ENCODE data around the gene DPP9.

DPP9 gene

GRCh38 chr19:4737955-4738600, 14.4 kb upstream of the DPP9 start:
- Histone ChIP-seq H3K4me3 (ENCODE audit: low read length) (no peak overlapping the region), H3K9ac (ENCODE audit: low read length) (no peak overlapping the region), H3K27me3 (replicated peaks; ENCODE audit: control insufficient read depth, insufficient read depth, low read length) (peaks cover 3% of the 10 kb centered on the region), H3K36me3 (ENCODE audit: control insufficient read depth, insufficient read depth, low read length, severe bottlenecking) (no peaks in the 10 kb centered on the region), H3K9me3 (ENCODE audit: control insufficient read depth, low read length) (no peaks in the 10 kb centered on the region), H3K4me1 (ENCODE audit: control insufficient read depth, insufficient read depth, low read length) (peaks cover 11% of the 10 kb centered on the region)
- DNase-seq (ENCODE audit: low read depth), result no peak

- Histone ChIP-seq H3K4me3 (ENCODE audit: low read length) (no peak overlapping the region), H3K9me3 (ENCODE audit: control insufficient read depth, low read length) (no peaks in the 10 kb centered on the region), H3K4me1 (ENCODE audit: control insufficient read depth, insufficient read depth, low read length) (no peaks in the 10 kb centered on the region), H3K27me3 (replicated peaks; ENCODE audit: control insufficient read depth, insufficient read depth, low read length) (peaks cover 3% of the 10 kb centered on the region), H3K36me3 (ENCODE audit: control insufficient read depth, insufficient read depth, low read length, severe bottlenecking) (no peaks in the 10 kb centered on the region), H3K9ac (ENCODE audit: low read length) (no peak overlapping the region)
- DNase-seq (ENCODE audit: low read depth), result no peak
Measured at GRCh38 chr19:4733755-4734345, 10.2 kb upstream of the DPP9 start.

GRCh38 chr19:4732680-4733114, 9.1 kb upstream of the DPP9 start:
- peak; percentile 84 for DNase-seq (ENCODE audit: low read depth)
- Histone ChIP-seq H3K4me1 (ENCODE audit: control insufficient read depth, insufficient read depth, low read length) (no peaks in the 10 kb centered on the region), H3K4me3 (ENCODE audit: low read length) (no peak overlapping the region)

DNA sequence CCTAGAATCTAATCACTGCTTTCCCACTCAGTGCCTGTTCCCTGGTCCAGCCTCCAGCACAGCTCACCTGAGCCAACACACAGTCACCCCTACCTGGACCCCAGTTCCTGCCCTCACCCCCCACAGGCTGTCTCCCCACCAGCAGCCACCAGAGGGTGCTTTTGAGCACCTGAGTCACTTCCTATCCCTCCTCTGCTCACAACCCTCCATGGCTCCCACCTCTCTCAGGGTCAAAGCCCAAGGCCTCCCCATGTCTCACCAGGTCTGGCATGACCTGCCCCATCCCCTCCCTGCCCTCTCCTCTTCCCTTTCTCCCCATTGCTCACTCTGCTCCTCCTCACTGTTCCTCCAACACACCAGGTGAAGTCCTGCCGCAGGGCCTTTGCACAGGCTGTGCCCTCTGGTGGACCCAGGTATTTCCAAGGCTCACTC, 7.1 kb upstream of the DPP9 start:
- no peak overlapping the region for H3K9ac ChIP-seq (ENCODE audit: low read length)
- H3K9me3 ChIP-seq (ENCODE audit: control insufficient read depth, low read length), result no peaks in the 10 kb centered on the region
- no peaks in the 10 kb centered on the region for H3K27me3 ChIP-seq (replicated peaks; ENCODE audit: control insufficient read depth, insufficient read depth, low read length)
- H3K4me1 ChIP-seq (ENCODE audit: control insufficient read depth, insufficient read depth, low read length), result no peaks in the 10 kb centered on the region
- no peak overlapping the region for H3K4me3 ChIP-seq (ENCODE audit: low read length)
- no peaks in the 10 kb centered on the region for H3K36me3 ChIP-seq (ENCODE audit: control insufficient read depth, insufficient read depth, low read length, severe bottlenecking)
- peak; percentile 25 for DNase-seq (ENCODE audit: low read depth)

More at GRCh38 chr19:4732680-4733114, 9.1 kb upstream of the DPP9 start:
- Histone ChIP-seq H3K27me3 (replicated peaks; ENCODE audit: control insufficient read depth, insufficient read depth, low read length) (no peaks in the 10 kb centered on the region), H3K9ac (ENCODE audit: low read length) (no peak overlapping the region), H3K9me3 (ENCODE audit: control insufficient read depth, low read length) (no peaks in the 10 kb centered on the region), H3K36me3 (ENCODE audit: control insufficient read depth, insufficient read depth, low read length, severe bottlenecking) (no peaks in the 10 kb centered on the region)

GRCh38 chr19:4728871-4729270, 5.2 kb upstream of the DPP9 start:
- no peak overlapping the region for H3K4me3 ChIP-seq (ENCODE audit: low read length)
- H3K4me1 ChIP-seq (ENCODE audit: control insufficient read depth, insufficient read depth, low read length), result no peaks in the 10 kb centered on the region
- no peak overlapping the region for H3K9ac ChIP-seq (ENCODE audit: low read length)
- no peak for DNase-seq (ENCODE audit: low read depth)
- H3K9me3 ChIP-seq (ENCODE audit: control insufficient read depth, low read length), result no peaks in the 10 kb centered on the region
- no peaks in the 10 kb centered on the region for H3K27me3 ChIP-seq (replicated peaks; ENCODE audit: control insufficient read depth, insufficient read depth, low read length)
- no peaks in the 10 kb centered on the region for H3K36me3 ChIP-seq (ENCODE audit: control insufficient read depth, insufficient read depth, low read length, severe bottlenecking)

- peak; percentile 74 for DNase-seq (ENCODE audit: low read depth)
- peak overlapping the region; percentile 97 for H3K4me3 ChIP-seq (ENCODE audit: low read length)
Measured at GRCh38 chr19:4722671-4723594, 709 bp downstream of the DPP9 start.

DNA sequence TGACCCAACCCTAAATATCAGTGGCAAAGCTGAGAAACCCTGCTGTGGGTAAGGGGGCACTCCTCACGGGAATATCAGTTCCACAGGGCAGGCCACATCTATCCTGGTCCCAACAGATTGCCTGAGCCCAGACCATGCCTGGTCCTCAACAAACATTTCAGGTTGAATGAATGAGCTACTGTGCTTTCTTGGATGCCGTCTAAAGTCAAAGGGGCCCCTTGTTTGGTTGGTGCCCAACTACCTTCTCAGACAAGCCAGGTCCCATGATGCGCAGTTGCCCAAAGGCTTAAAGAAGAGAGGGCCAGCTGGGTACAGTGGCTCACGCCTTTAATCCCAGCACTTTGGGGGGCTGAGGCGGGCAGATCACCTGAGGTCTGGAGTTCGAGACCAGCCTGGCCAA, 2.4 kb downstream of the DPP9 start:
- H3K9ac ChIP-seq (ENCODE audit: low read length), result no peak overlapping the region
- H3K36me3 ChIP-seq (ENCODE audit: control insufficient read depth, insufficient read depth, low read length, severe bottlenecking), result peaks cover 46% of the 10 kb centered on the region
- H3K4me3 ChIP-seq (ENCODE audit: low read length), result no peak overlapping the region

More at GRCh38 chr19:4722671-4723594, 709 bp downstream of the DPP9 start:
- peak overlapping the region; percentile 94 for H3K9ac ChIP-seq (ENCODE audit: low read length)
- peaks cover 15% of the 10 kb centered on the region for H3K4me1 ChIP-seq (ENCODE audit: control insufficient read depth, insufficient read depth, low read length)
- no peaks in the 10 kb centered on the region for H3K27me3 ChIP-seq (replicated peaks; ENCODE audit: control insufficient read depth, insufficient read depth, low read length)
- H3K9me3 ChIP-seq (ENCODE audit: control insufficient read depth, low read length), result no peaks in the 10 kb centered on the region
- peaks cover 31% of the 10 kb centered on the region for H3K36me3 ChIP-seq (ENCODE audit: control insufficient read depth, insufficient read depth, low read length, severe bottlenecking)

DNA sequence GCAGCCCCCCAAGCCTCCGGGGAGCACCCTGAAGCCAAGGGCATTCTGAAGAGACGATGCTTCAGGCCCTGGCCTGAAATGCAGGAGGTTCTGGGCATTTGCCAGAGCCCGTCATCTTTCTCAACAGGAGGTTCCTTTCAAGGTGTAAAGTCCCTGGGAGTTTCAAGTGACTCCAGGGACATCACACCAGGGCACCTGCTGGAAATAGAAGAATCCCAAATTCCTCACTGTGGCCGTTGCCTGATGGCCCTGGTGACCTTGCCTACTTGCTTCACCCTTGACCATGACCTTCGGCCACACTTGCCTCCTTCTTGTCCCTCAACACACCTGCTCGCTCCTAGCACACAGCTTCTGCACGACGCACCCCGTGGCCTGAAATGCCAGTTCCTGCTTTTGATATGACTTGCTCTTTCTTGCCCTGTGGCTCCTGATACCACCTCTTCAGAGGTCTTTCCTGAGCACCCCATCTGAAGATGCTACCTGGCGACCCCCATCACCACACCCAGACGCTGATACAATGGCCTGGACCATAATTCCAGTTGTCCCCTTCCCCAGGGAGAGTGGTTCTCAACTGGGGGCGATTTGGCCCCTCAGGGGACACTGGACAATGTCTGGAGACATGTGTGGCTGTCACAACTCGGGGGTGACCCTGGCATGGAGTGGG, 3.5 kb downstream of the DPP9 start:
- DNase-seq (ENCODE audit: low read depth), result no peak

More for the DNA sequence above, 2.4 kb downstream of the DPP9 start:
- no peaks in the 10 kb centered on the region for H3K27me3 ChIP-seq (replicated peaks; ENCODE audit: control insufficient read depth, insufficient read depth, low read length)
- H3K9me3 ChIP-seq (ENCODE audit: control insufficient read depth, low read length), result no peaks in the 10 kb centered on the region
- peaks cover 15% of the 10 kb centered on the region for H3K4me1 ChIP-seq (ENCODE audit: control insufficient read depth, insufficient read depth, low read length)
- DNase-seq (ENCODE audit: low read depth), result no peak

GRCh38 chr19:4719499-4719866, 4.2 kb downstream of the DPP9 start:
- no peaks in the 10 kb centered on the region for H3K27me3 ChIP-seq (replicated peaks; ENCODE audit: control insufficient read depth, insufficient read depth, low read length)
- H3K9me3 ChIP-seq (ENCODE audit: control insufficient read depth, low read length), result no peaks in the 10 kb centered on the region
- no peak overlapping the region for H3K9ac ChIP-seq (ENCODE audit: low read length)
- H3K4me3 ChIP-seq (ENCODE audit: low read length), result no peak overlapping the region
- H3K36me3 ChIP-seq (ENCODE audit: control insufficient read depth, insufficient read depth, low read length, severe bottlenecking), result peaks cover 57% of the 10 kb centered on the region
- H3K4me1 ChIP-seq (ENCODE audit: control insufficient read depth, insufficient read depth, low read length), result peaks cover 15% of the 10 kb centered on the region
- DNase-seq (ENCODE audit: low read depth), result no peak

More for the DNA sequence above, 3.5 kb downstream of the DPP9 start:
- Histone ChIP-seq H3K9ac (ENCODE audit: low read length) (no peak overlapping the region), H3K4me1 (ENCODE audit: control insufficient read depth, insufficient read depth, low read length) (peaks cover 15% of the 10 kb centered on the region), H3K9me3 (ENCODE audit: control insufficient read depth, low read length) (no peaks in the 10 kb centered on the region), H3K27me3 (replicated peaks; ENCODE audit: control insufficient read depth, insufficient read depth, low read length) (no peaks in the 10 kb centered on the region), H3K4me3 (ENCODE audit: low read length) (no peak overlapping the region), H3K36me3 (ENCODE audit: control insufficient read depth, insufficient read depth, low read length, severe bottlenecking) (peaks cover 56% of the 10 kb centered on the region)

- DNase-seq (ENCODE audit: low read depth), result no peak
- H3K4me1 ChIP-seq (ENCODE audit: control insufficient read depth, insufficient read depth, low read length), result peaks cover 24% of the 10 kb centered on the region
- no peaks in the 10 kb centered on the region for H3K27me3 ChIP-seq (replicated peaks; ENCODE audit: control insufficient read depth, insufficient read depth, low read length)
- peaks cover 59% of the 10 kb centered on the region for H3K36me3 ChIP-seq (ENCODE audit: control insufficient read depth, insufficient read depth, low read length, severe bottlenecking)
- H3K9ac ChIP-seq (ENCODE audit: low read length), result no peak overlapping the region
- no peak overlapping the region for H3K4me3 ChIP-seq (ENCODE audit: low read length)
- H3K9me3 ChIP-seq (ENCODE audit: control insufficient read depth, low read length), result no peaks in the 10 kb centered on the region
Measured at GRCh38 chr19:4717966-4718701, 5.5 kb downstream of the DPP9 start.
